Stimulated activated CD4-positive, alpha-beta T cell treated with anti-CD3 and anti-CD28 coated beads, TNF-alpha, amount 100 ng/mL, for 48 hours (primary cell): ENCODE measurements around the gene NAA10.

Experiments used
- DNase-seq, 3 donors: peaks; one replicate each; pipeline ENCODE4 v3.0.0-alpha.2; 2020; ENCODE audit warnings: low read depth in 3 of 3

Gene NAA10

DNA sequence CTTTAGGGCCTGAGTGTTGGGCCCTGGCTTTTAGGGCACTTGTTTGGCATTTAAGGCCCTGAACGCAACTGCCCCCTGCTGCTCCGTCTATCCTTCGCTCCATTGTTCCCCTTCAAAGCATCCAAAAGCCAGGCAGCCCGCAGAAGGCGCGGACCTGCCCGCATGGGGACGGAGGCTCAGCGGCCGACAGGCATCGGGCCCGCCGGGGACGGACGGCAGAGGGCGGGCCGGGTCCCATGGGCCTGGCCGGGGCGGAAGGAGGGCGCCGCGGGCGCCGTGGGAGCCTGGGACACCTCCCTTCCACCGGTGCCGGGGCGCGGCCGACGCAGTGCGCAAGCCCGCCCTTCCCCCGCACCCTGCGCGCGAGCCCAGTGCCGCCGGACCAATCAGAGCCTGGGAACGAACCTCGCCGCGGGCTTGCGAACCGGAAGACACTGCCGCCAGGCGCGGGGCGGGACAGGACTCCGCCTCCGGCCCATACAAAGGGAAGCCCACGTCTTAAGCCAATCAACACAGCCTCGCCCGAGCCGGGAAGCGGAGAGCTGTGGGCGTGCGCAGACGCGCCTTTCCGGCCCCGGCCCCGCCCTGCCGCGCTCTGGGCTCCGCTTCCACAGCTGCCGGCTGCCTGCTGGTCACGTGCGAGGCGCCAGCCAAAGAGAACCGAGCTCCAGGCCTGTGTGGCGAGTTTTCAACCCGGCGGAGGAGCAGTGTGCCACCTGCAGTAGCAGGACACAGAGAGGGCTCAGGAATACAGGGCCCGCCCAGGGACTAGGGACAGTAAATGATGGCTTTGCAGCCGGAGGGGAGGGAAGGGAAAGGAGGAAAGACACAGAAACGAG, 6.7 kb downstream of the NAA10 start:
- peak; percentile 77 to 90 (median 88) for DNase-seq

DNA sequence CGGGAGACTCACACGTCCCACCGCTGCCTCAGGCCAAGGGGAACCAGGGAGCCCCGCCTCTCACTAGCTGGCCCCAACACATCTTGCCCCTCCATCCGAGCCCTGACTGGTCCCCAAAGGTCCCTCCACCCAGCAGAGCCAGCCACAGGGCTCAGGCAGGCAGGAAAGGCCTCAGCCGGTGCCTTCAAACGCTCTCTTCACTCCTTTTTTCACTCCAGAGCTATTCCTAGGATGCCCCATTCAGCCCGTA, 7.2 kb downstream of the NAA10 start:
- DNase-seq = no peak

DNA sequence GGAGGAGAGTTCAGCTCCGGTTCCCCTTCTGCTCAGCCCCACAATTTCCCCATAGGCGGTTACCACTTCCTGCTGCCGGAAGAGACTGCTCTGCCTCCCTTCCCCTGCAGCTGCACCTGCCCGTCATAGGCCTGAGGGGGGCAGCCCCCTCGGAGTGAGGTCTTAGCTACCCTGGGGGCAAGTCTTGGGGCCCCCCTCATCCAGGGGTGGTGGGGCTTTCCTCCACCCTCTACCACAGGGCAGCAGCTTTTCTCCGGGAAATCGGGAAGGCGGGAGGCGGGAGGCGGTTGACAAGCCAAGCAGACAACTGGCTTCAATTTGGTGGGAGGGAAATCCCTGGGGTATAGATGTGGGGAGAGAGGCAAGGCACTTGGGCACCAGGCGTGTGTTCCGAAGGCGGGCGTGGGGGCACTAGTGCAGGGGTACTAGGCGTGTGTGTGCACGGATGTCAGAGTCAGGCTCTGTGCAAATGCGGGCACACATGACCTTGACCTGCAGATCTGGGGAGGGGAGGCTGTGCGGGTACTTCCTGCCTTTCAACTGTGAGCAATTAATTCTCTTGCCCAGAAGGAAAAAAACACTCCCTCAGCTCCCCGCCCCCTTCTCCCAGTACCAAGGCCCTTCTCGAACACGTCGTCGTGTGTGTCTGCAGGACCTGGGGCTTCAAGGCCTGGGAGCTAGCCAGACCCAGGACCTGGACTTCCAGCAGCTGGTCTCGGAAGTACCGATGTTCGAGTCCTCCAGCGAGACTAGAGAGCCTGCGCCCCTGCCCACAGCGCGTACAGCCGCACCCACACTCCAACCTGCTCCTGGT, 7.8 kb downstream of the NAA10 start:
- DNase-seq = peak in 2 of 3 donors; percentile 31 to 60

DNA sequence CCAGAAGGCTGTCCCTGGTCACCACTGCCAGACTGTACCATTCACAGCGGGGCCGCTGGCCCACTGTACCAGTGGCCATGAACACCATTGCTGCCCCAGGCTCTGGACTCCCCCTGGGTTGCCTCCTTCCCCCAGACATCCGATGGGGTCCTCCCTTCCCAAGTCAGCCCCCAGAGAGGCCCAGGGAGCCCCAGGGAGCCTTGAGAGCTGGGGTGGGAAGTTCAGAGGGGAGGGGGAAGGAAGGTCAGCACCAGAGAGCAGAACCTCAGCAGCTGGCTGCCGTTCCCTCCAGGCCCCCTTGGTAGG, 8.3 kb downstream of the NAA10 start:
- no peak for DNase-seq

DNA sequence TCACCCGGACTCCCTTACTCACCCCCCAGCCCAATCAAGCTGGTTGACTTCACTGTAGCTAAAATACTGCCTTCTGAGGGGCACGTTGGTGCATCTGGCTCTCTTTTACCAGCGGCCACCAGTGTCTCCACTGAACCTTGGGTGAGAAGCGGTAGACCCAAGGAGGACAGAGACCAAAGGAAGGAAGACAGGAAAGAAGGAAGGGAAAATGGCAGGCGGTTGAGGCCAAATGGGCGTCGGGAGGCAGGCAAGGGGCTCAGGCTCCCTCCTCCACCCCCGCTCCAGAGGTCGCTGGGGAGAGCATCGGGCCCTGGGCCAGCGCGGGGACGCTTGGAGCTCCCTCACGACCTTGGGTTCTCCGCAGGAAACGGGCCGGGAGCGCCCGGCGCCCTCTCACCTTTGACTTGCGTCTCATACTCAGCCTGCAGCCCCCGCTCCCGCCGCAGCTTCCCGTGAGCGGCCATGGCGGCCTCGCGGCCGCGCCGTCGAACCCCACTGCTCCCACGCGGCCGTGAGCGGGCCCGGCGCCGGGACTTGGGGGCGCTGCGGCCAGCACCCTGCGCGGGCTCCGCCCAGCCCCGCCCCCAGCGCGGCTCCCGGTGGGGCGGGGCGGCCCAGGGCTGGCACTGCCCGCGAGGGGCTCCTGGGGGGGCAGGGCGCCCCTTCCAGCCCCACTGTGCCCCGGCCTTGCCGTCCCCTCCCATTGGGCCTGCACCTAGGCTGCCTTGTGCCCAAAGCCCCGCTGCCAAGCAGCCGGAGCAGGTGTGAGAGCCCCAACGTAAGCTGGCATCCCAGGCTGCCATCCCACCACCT, 8.9 kb downstream of the NAA10 start, which contains the start of gene ARHGAP4:
ARHGAP4 (minus strand) TSS at position 526 of the 813 bp plus-strand sequence; CDS start at position 464, 62 bp downstream.
- peak in 1 of 3 donors; percentile 32 for DNase-seq

DNA sequence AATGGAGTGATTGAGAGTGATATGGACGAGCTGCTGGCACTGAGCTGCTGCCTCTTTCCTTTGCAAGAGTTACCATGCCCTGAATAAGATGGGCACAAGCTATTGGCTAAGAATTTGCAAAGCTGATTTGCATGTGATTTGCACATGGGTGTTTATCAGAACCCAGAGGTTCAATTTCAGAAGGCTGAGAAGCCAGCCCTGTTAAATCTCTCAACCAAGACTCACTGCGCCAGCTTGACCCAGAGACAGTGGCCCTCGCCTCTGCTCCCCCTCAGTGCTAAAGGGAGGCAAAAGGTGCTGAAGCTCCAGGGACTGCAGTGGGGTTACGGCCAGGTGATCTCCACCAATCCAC, 9.5 kb downstream of the NAA10 start:
- DNase-seq = no peak

DNA sequence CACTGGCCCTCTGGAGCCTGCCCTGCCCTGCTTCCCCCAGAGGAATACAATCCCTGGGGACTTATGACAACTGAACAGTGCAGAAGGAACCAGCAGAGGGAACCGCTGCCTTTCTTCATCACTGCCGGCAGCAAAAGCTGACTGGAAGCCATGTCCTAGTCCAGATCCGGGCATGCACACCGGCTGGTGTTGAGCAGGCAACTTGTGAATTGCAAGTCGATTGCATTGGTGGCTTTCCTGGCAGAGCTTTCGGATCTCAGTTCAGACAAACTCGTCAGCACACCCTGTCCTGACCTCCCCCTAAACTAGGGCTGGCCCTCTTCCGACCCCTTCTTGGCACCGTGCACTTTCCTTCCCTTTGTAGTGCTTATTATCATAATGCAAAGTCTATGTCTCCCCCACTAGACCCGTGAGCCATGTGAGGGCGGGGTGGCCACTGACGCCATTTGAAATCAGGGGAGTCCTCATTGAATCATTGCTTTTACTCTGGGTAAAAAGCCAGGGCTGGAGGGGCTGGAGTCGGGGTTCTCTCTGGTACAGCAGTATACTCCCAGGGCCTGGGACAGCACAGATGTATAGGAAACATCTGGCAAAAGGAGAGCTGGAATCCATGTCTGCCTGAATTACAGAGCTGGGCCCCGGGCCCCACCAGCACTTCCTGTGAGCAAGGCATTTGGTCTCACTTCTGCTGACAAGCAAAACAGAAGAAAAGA, 10.5 kb downstream of the NAA10 start:
- no peak for DNase-seq

DNA sequence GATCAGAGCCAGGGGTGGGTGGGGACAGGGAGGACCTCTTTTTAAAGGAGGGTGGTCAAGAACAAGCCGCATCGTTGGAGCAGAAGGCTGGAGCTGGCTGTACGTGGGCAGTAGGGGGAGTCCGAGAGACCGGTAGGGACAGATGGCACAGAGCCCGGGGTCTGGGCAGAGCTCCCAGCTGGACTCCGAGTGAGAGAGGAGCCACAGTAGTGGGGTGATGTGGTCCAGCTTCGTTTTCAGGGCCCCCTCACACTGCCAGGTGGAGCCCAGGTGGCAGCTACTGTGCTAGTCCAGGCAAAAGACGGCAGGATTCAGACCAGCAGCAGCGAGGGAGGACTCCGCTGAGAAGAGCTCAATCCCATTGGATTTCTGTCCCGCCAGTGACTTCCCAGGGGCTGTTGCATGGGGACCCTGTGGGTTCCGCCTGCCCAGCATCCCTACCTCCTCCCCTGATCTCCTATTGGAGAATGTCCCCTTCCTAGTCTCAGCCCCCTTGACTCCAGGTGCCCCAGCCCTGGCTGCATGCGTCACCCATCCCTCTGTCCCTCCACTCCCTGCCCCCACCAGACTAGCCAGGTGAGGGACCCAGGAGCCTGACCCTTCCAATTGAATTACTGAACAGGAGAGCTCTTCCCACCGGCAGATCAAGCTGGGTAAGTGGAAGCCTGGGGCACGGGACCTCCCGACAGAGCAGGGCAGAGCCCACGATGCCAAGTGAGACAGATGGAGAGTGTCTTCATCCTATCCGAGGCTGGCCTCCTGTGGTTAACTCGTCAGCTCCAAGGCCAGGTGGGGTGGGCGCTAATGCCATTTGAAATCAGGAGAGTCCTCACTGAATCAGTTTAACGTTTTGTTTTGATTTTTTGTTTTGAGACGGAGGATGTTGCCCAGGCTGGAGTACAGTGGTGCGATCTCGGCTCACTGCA, 11.6 kb downstream of the NAA10 start:
- DNase-seq = no peak

DNA sequence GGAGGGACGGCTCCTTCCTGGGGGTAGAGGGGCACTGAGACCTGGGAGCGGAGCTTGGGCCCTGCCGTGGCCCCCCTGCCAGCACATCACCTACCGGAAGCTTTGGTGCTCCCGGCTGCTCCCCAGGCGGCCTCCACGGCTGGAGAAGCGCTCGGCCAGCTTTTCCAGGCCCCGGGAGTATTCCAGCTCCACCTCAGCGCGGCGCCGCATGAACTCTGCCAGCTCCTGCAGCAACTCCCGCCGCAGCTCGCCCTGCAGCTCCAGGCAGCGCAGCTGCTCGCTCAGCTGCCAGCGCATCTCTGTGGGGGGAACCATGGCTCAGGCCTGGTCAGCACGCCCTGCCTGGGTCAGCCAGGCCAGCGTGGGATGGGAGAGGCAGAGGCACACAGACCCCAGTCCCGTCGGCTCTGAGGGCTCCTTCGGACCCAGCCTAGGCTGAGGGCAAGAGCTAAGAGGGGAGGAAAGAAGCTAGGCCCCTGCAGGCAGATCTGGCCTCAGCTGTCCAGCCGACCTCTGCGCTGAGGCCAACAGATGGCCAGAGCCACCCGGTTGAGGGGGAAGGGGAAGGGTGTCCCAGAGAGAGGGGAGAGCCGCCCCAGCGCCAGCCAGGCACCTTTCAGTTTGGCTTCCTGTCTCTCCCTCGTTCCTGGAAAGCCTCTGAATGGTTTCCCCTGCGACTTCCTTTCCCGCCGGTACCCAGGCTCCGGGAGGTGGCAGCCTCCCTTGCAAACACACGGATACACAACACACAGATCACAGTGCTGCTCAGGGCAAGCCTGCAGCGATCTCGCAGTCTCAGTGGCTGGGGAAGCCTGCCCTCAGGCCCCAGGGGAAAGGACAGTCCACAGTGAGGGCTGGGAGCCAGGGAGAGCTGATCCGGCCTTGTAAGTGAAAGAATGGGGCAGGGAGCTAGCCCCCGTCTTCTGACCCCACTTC, 13.1 kb downstream of the NAA10 start:
- no peak for DNase-seq

DNA sequence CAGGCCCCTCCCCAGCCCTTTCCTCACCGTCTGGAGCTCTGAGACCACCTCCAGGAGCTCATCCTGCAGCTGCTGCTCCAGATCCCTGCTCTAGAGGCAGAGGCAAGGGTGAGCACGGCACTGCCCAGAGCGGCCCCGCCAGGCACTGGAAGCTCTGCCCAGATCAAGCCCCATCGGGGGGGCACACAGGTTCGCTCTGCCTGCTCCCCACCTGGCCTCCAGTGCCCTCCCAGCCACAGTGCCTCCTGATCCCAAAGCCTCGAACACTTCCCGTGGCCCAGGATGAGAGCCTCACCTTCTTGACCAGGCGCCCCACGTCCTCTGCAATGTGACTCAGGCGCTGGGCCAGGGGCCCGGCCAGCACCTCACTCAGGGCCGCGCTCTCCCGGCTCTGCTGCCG, 13.8 kb downstream of the NAA10 start:
- DNase-seq = no peak

DNA sequence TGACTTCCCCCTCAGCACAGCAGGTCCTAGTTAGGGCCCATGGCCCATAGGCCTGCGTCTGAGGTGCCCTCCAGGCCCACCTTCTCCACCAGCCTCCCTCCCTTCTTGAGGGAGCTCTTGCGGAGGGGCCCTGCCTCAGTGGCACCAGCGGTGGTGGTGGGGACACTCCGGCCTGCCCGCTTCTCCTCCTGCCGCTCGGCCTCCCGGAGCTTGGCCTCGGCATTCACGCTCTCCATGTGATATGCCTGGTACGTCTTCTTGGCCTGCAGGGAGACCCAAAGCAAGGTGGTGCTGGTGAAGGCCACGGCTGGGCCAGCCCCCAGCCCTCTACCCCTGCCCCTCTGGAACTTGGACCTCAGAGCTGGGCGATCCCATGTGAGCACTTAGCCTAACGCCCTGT, 14.3 kb downstream of the NAA10 start:
- no peak for DNase-seq

DNA sequence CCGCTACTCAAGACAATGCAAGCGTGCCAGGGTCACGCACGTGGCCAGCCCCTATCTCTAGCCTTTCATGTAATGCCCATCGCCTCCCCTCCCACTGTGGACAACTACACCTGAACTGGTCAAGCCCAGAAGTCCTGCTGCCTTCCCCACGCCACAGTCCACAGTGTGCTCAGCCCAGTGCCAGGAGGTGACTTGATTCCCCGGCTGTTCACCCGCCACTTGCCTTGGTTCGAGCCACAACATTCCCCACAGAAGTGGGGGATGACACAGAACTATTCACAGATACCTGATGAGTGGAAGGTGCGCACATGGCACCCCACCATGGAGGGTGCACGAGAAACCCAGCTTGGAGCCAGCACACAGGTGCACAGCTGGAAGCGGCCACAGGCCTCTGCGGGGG, 15.6 kb downstream of the NAA10 start:
- DNase-seq = no peak

DNA sequence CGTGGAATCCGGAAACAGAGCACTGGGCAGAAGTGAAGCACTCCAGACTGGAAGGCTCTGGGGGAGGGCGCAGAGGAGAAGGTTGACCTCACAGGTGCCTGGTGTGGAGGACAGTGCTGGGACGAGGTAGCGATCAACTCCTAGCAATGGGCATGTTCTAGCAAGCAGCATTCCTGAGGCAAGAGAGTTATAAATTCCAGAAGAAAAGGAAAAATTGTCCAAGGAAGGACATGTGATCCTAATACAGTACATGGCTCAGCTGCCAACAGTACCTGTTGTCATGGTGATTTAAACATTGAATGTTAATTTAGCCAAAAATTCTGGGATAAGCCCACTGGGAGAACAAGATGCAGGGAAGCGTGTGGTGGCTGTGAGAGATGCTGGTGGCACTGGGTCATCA, 17.0 kb downstream of the NAA10 start:
- no peak for DNase-seq

DNA sequence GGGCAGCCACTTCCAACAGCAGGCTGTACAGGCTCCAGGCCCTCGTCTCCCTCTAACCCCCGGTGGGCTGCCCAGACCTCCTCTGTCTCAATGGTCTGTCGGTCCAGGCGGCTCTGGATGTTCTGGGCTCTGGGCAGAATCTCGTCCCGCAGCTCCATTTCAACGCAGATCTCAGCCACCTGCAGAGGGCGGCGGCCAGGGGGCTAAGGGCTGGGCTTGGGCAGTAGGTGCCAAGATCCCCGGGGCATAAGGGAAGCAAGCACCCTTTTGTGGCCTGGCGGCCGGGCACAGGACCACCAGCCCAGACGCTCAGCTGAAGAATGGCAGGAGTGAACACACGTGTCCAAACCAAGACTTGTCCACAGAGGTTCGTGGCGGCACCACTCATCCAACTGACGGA, 21.1 kb downstream of the NAA10 start:
- DNase-seq = no peak

DNA sequence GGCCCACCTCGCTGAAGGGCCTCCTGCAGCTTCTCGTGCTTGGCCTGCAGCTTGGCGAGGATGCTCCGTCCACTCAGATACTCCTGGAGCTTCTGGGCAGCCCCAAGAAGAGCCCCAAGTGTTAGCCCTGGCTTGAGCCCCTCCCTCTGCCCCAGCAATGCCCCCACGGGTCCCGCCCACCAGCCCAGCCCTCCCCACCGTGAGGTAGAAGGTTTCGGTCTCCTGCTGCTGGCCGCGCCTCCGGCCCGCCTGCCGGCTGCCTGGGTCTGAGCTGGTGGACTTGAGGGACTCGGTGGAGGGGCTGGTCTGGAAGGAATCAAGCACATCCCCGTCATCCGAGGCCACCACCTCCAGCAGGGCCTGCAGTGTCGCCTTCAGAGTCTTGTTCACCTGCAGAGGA, 21.6 kb downstream of the NAA10 start:
- no peak for DNase-seq

DNA sequence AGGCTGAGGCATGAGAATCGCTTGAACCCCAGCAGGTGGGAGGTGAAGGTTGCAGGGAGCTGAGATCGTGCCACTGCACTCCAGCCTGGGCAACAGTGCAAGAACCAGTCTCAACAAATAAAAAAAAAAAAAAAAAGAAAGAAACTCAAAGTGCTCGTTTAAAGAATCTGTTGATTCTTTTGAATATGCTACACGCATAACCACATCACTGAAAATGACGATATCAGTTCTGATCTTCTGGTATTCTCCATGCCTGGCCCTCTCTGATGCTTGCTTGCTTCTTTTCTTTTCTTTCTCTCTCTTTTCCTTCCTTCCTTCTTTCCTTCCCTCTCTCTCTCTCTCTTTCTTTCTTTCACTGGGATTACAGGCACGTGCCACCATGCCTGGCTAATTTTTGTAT, 23.0 kb downstream of the NAA10 start:
- no peak for DNase-seq

DNA sequence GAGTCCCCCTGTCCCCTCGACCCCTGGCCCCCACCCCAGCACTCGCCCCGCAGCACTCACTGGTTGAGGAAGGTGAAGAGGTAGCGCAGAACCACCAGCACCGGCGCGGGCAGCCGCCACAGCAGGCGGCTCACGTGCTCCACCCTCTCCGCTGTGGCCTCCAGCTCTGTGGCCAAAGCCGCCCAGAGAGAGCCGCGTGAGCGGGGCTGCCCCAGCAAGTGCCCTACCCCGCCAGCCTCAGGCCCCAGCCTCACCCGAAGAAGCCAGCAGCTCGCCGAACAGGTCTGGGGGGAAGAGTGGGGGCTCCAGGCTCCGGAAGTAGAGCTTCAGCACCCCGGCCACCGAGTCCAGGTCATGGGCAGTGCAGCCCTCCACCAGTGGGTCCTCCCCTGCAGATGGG, 24.4 kb downstream of the NAA10 start:
- DNase-seq = no peak

DNA sequence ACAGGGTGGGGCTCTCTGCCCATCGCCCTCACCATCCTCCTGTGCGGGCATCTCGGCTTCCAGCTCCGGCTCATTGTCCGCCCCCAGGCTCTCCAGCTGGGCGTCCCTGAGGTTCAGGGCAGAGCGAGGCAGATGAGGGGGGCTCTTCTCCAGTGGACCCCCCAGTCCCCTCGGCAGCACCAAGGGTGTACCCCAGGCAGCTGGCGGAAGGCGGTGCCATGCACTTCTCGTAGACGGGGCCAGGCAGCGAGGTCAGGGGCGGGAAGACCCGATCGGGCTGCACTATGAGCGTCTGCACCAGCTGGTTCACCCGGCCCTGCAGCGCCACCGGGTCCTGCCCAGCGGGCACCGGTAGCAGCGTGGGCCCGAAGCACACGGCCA, 24.9 kb downstream of the NAA10 start:
- no peak for DNase-seq

DNA sequence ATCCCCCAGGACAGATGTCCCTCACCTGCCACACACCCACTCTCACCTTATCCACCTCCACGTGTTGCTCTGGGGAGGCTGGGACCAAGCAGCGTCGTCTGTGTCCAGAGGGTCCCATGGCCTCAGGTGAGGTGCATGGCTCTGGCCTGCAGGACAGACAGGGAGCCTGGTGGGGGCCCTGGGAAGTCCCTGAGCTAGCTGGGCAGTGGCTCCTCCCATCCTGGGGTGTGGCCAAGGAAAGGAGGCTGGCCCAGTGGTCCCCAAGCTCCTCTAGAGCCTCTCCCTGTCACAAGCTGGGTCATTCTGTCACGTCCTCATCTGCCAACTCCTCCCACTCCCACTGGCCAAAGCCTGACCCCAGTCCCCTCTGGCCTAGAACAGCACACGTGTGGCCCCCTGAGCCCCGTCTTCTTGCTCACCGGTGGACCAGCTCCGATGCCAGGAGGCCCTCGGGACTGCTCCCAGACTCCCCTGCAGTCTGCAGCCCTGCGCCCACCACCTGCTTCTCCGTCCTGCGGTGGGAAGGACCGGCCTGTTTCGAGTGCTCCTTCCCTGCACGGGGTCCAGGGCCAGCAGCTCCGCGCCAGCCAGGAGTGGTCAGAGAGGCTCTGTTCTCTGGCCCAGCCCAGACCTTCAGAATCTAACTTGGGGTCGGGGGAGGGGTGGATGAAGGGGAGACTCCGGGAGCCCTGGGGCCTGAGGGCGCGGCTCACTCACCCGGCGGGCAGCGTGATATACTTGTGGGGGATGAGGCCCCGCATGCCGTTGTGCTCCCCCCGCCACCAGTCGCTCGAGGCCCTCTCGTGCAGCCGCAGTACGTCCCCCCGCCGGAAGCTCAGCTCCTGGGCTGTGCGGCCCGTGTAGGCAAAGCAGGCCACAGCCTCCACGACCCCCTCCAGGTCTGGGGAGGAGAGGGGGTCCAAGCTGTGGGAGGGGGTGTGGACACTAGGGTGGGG, 25.5 kb downstream of the NAA10 start:
- DNase-seq = no peak
